GM13977 (cell line): ENCODE results near the gene NSL1.

Experiments
- DNase-seq: peaks from one replicate; pipeline ENCODE4 v3.0.0; 2012; ENCODE audit warnings: low spot score
- in situ Hi-C: fragments of 300-500 bp; cut with MboI; formaldehyde crosslinking; loops from one replicate; pipeline ENCODE4 v1.12.0; 2022; ENCODE audit warnings: low sequenced_read_pairs, low pct_unique_long_range_greater_than_20kb, mixed read lengths, inconsistent platforms; ENCODE audit not compliant: unreplicated experiment
- TF ChIP-seq, protein P1 (sequence below): IDR thresholded peaks from 2 replicates; pipeline ENCODE4 v1.5.1; 2012; ENCODE audit warnings: mild to moderate bottlenecking, control low read depth; ENCODE audit not compliant: insufficient read depth; ENCODE audit errors: extremely low read depth, missing control alignments

The NSL1 gene

DNA sequence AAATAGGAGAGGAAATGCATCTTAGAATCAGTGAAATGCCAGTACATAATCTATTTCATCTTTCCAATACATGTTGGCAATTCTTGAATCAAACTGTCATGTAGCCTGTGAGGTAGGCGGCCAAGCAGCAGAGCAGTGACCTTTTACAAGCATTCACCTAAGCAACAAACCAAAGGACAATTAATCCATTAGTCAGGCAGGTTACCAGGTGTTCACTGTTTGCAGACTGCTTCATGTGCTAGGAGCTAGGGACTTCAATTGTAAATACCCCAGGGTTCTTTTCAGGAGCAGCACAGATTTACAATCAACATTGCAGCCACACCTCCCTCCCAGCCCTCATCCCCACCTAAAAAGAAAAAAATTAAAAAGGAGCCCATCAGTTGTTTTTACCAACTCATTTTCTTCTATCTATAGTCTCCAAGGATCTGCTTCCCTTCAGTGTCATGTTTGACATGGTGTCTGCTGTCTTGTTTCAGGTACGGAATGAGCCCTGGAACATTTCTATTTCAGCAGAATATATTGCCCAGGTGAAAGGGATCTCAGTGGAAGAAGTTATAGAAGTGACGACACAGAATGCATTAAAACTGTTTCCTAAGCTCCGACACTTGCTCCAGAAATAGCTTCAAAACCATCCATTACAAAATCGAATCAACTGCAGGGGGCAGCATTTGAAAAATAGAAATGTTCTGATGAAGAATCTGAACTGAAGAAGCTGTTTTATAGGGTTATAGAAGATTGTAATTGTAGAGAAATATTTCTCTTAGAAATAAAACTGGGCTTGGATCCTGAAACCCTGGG is 23.2 kb upstream of the NSL1 start:
- no peak for DNase-seq
- in situ Hi-C loops, result loop anchor here (10.0 kb wide), 1 partner anchor 170 kb away; no protein-coding TSS in a partner anchor
- TF ChIP-seq, protein P1, sequence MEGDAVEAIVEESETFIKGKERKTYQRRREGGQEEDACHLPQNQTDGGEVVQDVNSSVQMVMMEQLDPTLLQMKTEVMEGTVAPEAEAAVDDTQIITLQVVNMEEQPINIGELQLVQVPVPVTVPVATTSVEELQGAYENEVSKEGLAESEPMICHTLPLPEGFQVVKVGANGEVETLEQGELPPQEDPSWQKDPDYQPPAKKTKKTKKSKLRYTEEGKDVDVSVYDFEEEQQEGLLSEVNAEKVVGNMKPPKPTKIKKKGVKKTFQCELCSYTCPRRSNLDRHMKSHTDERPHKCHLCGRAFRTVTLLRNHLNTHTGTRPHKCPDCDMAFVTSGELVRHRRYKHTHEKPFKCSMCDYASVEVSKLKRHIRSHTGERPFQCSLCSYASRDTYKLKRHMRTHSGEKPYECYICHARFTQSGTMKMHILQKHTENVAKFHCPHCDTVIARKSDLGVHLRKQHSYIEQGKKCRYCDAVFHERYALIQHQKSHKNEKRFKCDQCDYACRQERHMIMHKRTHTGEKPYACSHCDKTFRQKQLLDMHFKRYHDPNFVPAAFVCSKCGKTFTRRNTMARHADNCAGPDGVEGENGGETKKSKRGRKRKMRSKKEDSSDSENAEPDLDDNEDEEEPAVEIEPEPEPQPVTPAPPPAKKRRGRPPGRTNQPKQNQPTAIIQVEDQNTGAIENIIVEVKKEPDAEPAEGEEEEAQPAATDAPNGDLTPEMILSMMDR, result peak; percentile 36

DNA sequence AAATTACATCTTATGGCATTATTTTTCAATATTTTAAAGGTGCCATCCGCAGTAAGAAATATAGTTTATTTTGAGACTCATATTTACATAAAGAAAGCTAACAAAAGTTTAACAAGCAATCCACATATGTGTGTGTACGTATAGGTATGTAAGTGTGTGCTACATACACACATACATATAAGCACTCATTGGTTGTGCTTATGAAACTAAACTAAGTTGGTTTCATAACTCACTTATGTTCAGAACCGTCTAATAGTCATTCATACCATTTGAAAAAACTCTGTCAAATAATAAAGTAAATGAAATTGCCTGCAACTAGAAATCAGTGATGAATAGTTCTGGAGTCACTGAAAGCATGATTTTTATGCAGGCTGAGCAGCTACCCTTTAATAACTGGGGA is 14.2 kb upstream of the NSL1 start:
- in situ Hi-C loops, result no loop called here
- DNase-seq, result no peak
- TF ChIP-seq, protein P1, result no peak

DNA sequence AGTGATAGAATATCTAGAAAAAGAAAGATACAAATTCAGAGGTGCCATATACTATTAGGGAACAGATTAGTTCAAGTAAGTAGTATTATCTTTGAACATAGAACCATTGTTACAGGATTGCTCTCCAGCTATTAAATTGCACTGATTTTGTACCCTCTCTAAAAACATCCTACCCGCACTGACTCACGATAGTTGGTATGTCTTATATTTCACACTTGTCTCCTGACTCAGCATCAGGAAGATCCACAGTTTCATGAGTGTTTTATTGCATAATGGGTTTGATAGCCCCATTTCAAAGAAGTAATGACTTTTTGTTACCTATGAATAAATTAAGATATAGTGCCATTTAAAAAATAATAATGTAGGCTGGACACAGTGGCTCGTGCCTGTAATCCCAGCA is 6.1 kb upstream of the NSL1 start:
- TF ChIP-seq, protein P1, result no peak
- no peak for DNase-seq
- in situ Hi-C loops, result no loop called here

DNA sequence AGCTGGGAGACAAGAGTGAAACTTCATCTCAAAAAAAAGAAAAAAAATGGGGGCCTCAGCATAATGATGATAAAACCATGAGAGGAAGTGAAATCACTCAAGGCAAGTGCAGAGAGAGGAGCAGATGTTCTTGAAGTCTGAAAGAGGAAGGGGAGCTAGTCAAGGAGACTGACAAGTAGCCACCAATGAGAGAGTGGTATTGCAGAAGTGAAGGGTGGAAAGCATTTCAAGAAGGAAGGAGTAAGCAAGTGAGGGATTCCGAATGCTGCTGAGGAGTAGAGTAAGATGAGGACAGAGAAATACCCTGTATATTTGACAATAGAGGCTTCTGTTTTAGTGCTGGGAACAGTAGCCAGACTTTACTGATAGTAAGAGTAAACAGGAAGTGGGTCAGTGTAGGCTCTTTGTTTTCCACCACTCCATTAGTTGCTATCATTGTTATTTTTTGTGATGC is 3.0 kb upstream of the NSL1 start:
- in situ Hi-C loops, result no loop called here
- TF ChIP-seq, protein P1, result no peak
- peak; percentile 79 for DNase-seq

DNA sequence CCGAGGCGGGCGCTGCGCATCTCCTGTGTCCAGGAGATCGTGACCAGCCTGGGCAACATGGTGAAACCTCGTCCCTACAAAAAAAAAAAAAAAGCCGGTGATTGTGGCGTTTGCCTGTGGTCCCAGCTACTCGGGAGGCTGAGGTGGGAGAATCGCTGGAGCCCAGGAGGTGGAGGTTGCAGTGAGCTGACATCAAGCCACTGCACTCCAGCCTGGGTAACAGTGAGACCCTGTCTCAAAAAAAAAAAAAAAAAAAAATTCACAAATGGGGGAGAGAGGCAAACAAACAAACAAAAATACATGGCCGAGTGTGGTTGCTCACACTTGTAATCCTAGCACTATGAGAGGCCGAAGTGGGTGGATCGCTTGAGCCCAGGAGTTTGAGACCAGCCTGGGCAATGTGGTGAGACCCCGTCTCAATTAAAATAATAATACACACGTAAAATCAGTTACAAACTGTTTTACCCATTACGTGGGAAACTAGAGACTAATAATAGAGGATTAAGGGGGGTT is 875 bp upstream of the NSL1 start:
- DNase-seq, result no peak
- in situ Hi-C loops, result no loop called here

DNA sequence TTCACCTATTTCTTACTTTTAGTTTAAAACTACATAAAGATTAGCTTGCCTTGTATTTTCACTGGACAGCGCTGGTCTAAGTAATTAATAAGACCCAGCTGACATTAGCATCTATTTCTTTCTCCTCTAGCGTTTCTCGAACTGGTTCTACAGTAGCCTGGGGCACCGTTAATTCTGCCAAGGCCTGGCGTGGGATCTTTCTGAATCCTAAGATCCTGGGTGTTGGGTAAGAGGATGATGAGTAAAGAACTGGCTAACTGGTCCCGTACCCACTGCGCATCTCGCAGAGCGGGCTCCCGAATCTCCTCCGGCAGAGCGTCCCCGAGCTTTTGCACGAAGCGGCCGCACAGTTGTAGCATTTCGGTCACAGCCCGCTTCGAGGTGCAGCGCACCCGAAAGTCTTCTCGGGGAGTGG is 309 bp downstream of the NSL1 start:
- peak; percentile 53 for DNase-seq
- in situ Hi-C loops, result no loop called here
- TF ChIP-seq, protein P1, result no peak

More for the DNA sequence above, 875 bp upstream of the NSL1 start:
- TF ChIP-seq, protein P1, result no peak
